ENCODE measurements around the gene C18orf63.
"Not testable (repeated sequence)": the region's sequence is repeated elsewhere in the genome, so short reads cannot be mapped to it uniquely, and the experiment has no call there.

The C18orf63 gene

DNA sequence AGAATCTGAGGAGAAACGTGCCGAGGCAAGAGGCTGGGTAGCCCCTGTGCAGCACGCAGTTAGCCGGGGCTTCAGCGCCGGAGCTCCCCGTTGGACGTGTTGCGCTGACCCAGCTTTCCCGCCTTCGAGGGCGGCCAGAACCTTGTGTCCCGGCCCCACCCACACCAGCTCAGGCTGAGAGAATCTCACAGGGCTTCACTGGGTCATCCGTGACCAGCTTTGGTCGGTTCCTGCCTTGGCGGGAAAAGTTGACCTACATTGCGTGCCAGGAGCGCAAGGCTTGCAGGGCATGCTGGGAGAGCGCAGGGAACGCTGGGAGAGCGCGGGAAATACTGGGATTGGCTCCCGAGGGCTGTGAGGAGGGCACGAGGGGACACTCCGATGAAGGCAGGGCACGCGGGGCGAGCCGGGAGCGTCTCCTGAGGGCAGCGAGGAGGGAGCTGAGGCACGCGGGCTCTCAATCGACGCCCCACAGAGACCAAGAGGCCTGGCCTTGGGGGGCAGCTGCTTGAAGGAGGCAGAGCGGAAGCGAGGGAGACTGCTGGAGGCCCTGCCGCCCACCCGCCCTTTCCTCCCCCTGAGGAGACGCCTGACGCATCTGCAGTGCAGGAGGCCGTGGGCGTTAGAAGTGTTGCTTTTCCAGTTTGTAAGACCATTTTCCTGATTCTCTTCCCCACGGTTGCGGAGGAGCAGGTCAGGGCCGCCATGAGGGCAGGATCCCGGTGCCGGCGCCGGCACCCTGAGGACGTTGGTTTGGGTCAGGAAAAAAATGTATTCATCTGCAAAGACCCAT lies at the start of gene C18orf63:
C18orf63 (plus strand) TSS at position 376 of the 793 bp plus-strand sequence. CDS start 2,027 bp downstream, outside the sequence.
- no peak for DNase-seq

- DNase-seq, result no peak
Observed at GRCh38 chr18:74266161-74266560, 49.5 kb upstream of the C18orf63 start.

DNA sequence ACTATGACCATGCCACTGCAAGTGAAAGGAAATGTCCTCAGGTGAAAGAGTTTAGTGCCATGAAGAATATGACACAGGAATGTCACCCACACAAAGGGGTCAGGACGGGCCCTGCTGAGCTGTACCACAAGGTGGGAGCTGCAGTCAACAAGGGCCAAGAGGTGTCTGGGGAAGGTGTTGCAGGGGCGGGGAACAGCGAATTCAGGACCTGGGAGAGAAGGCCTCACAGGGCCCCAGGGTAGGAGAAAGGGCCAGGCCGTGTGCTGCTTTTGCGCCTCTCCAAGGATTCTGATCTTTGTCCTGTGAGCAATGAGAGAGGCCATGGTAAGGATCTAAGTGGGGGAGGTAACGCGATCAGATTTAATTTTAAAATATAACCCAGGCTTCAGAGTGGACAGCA lies 47.5 kb upstream of the C18orf63 start:
- no peak for DNase-seq

- DNase-seq, result no peak
Observed at GRCh38 chr18:74268933-74269620, 46.6 kb upstream of the C18orf63 start.

GRCh38 chr18:74271635-74272034 lies 44.0 kb upstream of the C18orf63 start:
- DNase-seq, result no peak

- no peak for DNase-seq
Observed at GRCh38 chr18:74273394-74273793, 42.2 kb upstream of the C18orf63 start.

DNA sequence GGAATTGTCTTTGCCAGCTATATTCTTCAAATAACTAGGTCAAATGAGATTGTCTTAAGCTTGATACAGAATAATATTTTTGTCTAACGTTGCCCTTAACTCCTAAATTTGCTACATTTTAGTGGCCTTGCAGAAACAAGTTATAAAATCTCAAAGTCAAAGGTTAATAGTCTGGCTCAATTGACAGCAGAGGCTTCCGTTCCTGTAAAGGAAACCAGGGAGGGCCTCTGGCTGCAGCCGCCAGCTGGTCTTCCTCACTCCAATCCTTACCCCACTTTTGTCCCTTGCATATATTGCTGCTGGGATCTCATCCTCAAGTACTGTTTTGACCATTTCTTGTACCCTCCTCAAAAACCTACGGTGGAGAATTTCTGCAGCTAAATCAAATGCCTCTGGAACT lies 40.9 kb upstream of the C18orf63 start:
- DNase-seq, result no peak

DNA sequence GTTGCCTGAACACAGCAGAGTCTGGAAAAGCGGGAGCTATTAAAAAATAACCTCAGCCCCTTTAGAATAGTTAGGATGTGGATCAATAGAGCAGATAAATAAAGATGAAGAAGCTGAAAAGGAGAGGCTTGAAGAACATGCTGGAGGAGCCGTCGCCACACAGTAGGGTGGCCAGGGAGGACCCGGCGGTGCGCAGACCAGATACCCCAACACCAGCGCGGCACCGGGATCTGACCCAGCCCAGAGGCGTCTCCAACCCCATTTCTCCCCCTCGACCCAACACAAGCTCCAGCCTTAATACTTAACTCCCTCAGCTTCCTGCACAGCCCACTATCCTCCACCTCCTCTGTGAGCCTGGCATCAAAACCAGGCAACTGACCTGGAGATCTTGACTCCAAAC lies 39.9 kb upstream of the C18orf63 start:
- no peak for DNase-seq

GRCh38 chr18:74276609-74277008 lies 39.0 kb upstream of the C18orf63 start:
- DNase-seq, result no peak

- DNase-seq, result no peak
Observed at GRCh38 chr18:74277296-74277695, 38.3 kb upstream of the C18orf63 start.

GRCh38 chr18:74278058-74278457 lies 37.6 kb upstream of the C18orf63 start:
- no peak for DNase-seq

DNA sequence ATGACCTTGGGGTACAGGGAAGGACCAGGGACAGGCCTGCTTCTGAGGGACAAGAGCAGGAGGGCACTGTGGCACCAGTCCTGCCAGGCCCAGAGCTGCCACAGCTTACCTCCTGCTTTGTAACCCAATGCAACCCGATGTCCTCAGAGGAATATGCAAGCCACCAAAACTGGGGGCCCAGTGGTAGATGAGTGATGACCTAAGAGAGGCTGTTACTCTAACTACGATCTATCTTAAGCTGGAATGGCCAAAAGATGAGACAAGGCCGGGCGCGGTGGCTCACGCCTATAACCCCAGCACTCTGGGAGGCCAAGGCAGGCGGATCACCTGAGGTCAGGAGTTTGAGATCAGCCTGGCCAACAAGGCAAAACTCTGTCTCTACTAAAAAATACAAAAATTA lies 36.7 kb upstream of the C18orf63 start:
- no peak for DNase-seq

DNA sequence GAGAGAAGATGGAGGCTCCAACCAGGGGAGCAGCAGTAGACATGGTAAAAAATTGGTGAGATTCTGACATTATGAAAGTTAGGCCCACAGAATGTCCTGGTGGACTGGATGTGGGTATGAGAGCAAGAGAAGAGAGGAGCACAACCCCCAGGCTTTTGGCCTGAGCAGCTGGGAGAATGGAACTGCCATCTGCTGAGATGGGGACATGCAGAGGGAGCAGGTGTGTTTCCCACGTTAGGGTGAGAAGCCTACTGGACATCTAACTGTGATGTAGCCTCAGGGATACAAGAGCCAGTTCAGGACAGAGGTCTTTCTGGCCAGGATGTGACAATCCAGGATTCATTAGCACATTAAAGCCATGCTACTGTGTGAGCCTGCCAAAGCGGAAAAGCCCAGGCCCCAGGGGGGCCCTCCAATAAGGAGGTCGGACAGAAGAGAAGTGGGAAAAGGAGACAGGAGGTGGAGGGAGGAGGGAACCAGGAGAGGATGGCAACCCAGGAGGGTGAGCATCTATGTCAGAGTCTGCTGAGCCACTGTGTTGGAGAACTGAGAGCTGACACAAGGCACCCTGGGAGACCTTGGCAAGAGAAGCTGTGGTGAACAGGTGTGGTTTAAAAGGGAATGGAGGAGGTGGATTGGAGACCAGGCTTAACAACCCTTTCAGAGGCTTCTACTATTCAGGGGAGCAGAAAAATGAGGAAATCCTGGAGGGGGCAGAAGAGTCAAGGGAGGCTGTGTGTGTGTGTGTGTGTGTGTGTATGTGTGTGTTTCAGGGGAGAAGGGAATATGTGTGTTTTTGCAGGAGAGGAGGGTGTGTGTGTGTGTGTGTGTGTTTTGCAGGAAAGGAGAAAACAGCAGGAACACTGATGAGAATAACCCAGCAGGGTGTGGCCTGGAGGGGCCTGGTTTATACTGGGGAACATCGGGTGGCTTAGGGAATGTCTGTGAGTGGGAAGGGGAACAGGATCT lies 34.3 kb upstream of the C18orf63 start:
- DNase-seq, result no peak

GRCh38 chr18:74281980-74282754 lies 33.5 kb upstream of the C18orf63 start:
- no peak for DNase-seq

DNA sequence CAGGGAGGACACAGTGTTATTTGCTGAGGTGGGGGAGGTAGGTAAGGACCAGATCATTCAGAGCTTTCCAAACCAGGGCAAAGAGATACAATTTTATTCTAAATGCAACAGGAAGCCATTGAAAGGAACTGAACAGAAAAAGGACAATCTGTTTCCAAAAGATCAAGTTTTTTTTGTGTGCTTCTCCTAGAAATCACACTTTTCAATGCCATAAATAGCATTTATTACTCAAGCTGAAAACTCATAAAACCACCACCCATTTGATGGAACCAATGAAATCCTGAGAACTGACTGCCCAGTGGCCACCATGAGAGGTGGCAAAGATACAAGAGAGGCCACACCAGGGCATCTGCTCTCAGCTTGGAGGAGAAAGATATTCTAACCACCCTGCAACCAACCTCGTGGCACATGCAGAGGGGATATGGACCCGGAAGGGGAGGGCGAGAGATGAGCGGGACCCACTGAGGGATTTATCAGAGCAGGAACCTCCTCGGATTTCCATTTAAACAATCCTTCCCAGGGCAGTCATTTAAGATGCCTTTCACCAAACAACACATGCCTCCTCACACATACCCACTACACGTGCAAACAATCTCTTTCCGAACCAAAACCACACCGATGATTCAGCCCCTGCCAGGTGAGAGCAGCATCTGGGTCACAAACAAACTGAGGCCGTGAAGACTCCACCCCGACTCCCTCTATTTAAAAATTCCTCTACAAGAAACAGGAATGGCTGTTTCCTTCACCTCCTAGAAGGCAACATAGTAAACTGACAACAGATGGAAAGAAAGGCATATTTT lies 32.7 kb upstream of the C18orf63 start:
- DNase-seq, result no peak

DNA sequence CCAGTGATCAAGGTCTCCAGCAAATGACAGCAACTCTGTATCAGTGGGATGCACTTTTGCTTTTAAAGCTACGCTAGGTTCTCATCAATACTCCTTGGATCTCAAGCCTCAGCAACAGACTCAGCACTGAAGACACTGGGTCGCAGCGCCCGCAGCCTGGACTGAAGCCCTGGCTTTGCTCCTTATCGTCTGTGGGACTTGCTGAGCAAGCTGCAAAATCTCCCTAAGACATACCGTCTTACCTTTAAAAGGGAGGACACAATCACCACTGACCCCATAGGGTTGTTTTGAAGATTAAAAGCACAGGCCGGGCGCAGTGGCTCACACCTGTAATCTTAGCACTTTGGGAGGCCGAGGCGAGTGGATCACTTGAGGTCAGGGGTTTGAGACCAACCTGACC lies 32.0 kb upstream of the C18orf63 start:
- no peak for DNase-seq

- no peak for DNase-seq
Observed at GRCh38 chr18:74284191-74284979, 31.3 kb upstream of the C18orf63 start.

- DNase-seq, result no peak
Observed at GRCh38 chr18:74284980-74285355, 30.7 kb upstream of the C18orf63 start.

GRCh38 chr18:74285583-74285982 lies 30.1 kb upstream of the C18orf63 start:
- not testable (repeated sequence) for DNase-seq

- DNase-seq, result no peak
Observed at GRCh38 chr18:74286106-74286855, 29.4 kb upstream of the C18orf63 start.
